HL-60/S4 treated with retinoic acid at 250 ng/mL for 4 days and 3 days (cell line): Measurements from ENCODE around the gene TP73.

Experiments used
- in situ Hi-C: fragments of 300-500 bp; cut with MboI; formaldehyde crosslinking; loops from 2 replicates; pipeline ENCODE4 v1.7.0; 2022; ENCODE audit warnings: low sequenced_read_pairs

The TP73 gene

DNA sequence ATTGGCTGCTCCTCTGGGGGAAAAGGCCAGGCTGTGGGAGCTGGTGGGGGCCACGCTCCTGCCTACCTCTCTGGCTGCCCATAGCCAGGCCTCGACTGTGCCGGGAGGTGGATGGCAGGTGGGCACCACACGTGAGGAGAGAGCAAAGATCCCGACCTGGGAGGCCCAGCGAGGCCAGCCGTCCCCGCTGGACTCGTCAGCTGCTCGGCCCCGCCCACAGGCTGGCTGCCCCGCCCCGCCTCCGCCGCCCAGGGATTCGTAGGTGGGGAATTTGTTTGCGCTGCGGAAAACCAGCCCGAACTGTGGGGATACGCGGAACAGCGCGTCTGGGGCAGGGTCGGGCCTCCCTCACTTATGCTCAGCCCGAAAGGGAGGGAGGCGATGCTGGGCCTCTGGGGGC, 31.7 kb downstream of the TP73 start:
- in situ Hi-C loops = no loop called here

DNA sequence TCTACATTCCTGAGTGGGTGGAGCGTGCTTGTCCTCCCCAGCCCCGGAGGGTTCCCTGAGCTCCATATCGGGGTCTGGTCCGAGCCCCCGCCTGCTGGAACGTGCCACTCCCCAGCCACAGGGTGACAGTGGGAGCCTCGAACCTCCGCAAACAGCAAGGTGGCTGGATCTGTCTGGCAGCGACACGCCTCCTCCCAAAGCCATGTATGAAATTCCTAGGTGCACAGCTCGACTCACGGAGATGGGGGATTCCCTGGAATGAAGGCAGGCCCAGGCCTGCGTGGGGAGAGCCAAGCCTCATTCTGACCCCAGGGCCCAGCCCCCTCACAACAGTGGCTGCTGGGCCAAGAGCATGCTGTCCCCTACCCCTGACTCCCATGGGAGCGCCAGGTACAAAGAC, 32.9 kb downstream of the TP73 start:
- in situ Hi-C loops = no loop called here

DNA sequence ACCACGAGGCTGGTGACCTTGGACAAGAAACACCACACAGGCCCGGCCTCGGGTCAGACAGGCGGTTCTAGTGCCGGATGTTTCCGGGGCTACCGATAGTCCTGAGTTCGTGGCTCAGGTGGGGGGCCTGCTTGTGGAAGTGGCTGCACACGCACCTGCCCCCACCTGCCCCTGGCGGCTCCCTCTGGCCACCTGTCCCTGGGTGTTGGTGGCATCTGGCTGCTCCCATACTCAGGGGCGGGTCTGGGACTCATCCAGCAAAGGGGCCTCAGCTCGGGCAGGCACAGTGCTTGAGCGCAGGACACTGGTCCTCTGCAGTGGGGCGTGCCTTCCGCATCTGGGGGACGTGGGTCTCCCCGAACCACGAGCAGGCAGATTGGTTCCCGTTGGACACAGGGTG, 33.6 kb downstream of the TP73 start:
- in situ Hi-C loops = no loop called here

DNA sequence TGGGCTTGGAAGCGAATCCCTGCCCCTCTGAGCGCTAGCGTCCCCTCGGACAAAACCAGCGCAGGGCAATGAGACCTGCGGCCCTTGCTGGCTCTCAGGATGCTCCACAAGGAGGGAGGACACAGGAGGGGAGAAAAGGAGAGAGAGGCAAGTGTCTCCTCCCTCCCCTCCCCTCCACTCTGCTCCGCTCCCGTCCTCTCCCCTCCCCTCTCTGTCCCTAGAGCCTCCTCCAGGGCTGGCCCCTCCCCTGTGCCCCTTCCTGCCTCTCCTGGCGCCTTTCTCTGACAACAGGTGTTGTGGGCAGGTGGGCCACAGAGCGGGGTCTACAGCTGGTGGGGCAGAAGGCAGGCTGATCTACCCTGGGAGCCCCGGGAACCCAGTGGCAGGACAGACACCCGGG, 35.2 kb downstream of the TP73 start:
- in situ Hi-C loops = no loop called here

DNA sequence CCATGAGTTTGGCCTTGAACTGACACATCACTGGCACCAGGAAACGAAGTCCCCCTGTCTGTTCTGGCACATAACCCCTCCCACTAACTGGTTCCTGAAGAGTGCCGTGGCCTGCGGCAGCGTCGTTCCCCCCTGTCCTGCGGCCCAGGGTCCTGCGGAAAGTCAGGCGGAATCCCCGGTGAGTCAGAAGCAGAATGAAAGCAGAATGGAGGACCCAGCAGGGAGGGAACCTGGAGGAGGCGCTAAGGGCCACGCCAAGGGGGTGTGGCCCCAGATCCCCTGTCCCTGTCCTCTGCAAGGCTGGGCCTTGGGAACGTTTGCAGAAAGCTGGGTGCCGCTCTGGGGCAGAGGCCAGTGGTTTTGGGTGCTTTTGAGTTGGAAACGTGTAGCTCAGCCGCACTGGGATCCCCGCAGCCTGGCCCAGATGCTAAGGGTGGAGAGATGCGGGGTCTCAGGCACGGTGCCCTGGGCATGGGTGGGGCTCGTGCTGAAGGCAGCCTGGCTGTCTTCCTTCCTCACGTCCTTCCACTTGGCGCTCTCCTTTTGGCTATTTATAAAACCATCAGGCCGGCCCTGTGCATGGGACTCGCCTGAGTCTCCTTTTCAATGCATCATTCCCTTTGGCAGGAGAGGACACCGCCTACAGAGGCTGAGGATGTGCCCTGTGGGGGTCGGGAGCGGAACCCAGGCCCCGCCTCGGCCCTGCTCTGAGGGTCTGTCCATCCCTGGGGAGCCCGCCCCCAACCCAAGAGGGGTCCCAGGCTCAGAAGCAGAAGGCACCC, 36.2 kb downstream of the TP73 start:
- in situ Hi-C loops = no loop called here

DNA sequence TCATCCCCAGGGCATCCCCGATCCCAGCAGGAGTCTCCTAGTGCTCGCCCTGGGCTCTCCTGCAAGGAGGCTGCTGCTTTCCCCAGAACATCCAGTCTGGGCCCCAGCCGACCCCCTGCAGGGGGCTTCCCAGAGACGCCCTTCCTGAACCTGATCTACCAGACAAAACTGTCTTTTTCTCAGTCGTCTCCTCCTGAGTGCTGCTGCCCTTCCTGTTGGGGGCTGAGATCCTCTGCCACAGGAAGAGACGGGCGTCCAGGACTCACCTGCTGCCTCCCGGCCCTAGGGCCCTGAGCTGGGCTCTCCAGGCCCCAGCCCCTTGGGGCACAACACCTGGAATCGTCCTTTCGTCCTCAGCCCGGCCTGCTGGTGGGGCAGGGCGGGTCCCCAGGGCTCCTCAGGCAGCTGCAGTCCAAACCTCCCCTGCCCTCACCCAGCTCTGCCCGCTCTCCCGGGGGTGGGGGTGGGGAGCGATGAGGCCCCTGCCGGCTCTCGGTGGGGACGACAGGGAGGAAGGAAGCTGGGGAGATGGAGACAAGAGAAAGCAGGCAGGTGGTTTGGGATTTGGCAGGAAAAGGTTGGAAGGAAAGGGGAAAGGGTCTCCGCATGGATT, 36.9 kb downstream of the TP73 start:
- in situ Hi-C loops = no loop called here

DNA sequence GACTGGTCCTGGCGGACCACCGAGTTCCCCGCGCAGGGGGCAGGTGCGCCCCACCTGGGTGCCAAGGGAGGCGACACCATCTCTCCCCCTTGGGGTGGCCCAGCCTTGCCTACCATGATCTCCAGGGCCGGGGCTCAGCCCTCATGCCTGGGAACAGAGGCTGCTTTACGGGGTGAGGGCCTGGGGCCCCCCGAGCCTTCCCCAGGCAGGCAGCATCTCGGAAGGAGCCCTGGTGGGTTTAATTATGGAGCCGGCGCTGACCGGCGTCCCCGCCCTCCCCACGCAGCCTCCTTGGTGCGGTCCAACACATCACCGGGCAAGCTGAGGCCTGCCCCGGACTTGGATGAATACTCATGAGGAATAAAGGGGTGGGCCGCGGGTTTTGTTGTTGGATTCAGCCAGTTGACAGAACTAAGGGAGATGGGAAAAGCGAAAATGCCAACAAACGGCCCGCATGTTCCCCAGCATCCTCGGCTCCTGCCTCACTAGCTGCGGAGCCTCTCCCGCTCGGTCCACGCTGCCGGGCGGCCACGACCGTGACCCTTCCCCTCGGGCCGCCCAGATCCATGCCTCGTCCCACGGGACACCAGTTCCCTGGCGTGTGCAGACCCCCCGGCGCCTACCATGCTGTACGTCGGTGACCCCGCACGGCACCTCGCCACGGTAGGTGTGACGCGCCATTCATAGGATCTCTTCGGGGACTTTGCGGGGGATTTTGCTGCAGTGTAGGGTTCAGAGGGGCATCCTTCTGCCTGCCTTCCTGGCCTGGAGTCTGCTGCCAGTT, 38.2 kb downstream of the TP73 start:
- in situ Hi-C loops = no loop called here

DNA sequence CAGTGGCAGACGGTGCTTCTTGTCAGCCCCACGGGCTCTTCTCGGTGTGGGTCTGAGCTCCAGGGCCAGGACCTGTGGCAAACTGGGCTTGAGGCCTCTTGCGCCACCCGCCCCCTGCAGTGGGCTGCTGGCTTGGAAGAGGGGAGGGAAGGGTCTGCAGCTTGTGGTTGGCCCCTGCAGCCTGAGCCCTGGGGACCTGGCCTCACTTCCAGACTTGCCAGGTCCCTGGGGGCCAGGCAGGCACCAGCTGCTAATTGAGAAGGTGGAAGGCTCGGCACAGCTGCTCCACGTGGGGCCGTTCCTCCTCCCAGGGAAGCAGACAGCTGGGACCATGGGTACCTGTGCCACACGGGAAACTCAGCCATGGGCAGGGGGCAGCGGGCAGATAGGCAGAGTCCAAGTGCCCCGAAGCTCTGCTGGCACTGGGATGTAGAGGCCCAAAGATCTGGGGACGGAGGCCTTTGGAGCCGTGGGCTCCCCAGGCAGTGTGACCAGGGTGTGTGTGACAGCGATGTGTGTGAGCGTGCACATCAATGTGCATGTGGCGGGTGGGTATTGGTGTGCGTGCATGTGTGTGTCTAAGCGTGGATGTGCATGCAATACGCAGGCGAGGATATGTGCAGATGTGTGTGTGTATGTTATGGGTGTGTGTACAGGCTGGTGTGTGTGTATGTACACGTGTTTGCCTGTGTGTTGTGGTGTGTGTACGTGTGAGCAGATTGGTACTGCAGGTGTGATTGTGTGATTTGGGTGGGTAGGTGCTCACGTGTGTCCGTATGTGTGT, 39.3 kb downstream of the TP73 start:
- in situ Hi-C loops = no loop called here

DNA sequence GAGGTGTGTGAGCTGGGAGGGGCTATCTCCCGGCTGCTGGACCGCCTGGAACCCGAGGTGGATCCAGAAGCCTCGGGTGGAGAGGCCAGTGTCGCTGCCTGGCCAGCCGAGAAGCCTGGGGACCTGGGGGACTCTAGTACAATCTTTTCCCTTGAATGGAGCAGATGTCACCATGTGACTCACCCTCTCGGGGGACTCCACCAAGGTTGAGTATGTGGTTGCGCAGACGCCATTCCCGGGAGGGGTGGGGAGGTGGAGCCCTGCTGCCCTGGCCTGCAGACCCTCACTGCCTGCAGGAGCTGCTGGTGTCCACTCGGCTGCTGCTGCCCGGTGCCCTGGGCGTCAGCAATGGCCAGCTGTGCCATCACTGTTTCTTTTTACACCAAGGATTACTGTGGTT, 40.3 kb downstream of the TP73 start:
- in situ Hi-C loops = no loop called here

DNA sequence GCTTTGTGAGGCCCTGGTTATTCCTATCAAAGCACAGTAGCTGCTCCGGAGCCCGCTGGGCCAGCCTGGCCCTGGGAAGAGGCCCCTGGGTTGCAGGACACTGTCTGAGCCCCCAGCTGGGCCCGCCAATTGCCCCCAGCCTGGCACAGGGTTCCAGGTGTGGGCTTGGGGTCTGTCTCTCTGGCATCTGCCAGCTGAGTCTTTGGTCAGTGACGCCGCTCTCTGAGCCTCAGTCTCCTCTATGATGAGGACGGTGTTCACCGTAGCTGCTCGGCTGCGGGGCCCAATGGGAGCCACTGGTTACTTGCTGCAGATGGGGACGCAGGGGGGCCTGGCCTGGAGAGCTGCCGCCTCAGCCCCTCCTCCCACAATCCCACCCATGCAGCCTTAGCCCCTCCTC, 41.0 kb downstream of the TP73 start:
- in situ Hi-C loops = no loop called here

DNA sequence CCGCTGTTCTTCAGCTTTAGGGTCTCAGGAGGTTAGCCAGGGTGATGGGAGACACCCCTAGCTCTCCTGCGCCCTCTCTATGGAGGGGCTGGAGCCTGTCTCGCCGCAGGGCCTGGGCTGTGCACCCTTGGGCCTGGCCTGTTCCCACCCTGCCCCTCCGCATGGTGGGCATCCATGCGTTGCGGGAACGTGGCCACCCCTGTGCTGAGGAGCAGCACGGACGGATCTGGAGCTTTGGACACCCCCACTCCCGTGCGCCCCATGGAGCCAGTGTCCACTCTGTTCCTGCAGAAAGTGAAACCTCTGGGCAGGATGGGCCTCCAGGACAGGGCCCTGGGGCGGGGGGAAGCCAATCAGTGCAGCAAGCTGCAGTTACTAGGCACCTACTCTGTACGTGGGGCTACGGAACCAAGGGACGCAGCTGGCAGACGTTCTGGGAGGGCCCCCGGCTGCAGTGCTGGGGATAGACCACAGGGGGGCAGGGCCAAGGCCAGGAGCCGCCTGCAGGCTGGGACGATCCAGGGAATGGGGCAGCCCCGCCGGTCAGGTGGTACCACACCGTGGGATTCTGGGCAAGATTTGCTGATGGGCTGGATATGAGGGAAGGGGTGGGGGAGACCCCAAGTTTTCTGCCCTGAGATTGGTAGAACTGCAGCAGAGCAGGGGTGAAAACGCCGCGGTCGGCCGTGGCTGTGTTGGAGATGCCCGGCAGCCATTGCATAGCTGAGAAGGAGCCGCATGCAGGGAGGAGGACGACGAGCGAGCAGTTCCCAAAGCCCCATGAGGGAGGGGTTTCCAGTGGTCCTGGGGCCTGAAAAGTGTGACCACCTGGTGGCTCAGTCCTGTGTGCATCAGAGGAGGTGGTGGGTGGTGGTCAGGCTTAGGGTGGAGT, 43.3 kb downstream of the TP73 start:
- in situ Hi-C loops = no loop called here

DNA sequence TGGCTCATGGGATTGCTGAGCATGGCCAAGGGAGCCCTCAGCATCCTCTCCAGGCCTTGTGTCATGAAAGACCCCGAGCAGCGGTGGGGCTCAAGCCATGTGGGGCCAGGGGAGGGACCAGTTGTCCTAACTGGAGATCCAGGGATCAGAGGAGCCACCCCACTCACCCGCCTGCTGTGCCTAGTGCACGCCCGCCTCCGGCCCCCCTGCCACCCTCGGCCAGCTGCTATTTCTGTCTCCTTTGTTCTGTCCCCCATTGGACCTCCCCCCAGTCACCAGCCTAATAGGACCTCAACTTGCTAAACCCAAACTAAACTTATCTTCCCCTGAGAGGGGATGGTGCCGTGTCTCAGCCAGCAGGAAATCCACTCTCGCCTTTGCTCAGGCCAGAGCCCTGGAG, 44.4 kb downstream of the TP73 start:
- in situ Hi-C loops = no loop called here

DNA sequence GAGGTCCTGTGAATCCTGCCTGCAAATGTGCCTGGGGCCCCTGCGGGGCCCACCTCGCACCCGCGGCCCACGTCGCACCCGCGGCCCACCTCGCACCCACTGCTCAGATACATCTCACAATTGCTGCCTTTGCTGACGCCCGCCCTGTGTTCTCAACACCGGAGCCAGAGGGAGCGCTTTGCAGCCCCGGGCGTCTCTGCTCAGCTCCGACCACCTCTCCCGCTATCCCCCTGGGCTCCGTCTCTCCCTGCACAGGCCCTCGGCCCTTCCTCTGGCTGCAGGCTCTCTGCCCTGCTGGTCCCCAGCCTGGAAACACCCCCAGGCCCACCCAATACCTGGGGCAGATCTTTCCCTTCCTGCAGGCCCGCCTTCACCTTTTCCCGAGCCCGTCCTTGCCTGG, 44.8 kb downstream of the TP73 start:
- in situ Hi-C loops = no loop called here

DNA sequence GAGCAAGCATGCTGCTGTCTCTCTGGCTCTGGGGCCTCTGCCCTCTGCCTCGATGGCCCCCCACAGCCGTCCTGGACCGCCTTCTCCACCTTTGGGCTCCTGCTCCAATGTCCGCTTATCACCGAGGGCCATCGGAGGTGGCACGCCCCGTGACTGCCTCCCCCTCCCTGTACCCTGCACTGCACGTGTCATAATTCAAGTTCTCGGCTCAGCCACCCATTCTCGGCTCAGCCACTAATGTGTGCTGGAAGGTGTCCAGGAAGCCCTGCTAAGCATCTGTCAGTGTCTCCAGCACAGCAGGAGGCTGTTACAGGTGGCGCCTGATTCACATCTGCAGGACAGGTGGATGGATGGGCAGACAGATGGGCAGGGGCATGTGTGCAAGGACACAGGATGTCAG, 45.5 kb downstream of the TP73 start:
- in situ Hi-C loops = no loop called here

DNA sequence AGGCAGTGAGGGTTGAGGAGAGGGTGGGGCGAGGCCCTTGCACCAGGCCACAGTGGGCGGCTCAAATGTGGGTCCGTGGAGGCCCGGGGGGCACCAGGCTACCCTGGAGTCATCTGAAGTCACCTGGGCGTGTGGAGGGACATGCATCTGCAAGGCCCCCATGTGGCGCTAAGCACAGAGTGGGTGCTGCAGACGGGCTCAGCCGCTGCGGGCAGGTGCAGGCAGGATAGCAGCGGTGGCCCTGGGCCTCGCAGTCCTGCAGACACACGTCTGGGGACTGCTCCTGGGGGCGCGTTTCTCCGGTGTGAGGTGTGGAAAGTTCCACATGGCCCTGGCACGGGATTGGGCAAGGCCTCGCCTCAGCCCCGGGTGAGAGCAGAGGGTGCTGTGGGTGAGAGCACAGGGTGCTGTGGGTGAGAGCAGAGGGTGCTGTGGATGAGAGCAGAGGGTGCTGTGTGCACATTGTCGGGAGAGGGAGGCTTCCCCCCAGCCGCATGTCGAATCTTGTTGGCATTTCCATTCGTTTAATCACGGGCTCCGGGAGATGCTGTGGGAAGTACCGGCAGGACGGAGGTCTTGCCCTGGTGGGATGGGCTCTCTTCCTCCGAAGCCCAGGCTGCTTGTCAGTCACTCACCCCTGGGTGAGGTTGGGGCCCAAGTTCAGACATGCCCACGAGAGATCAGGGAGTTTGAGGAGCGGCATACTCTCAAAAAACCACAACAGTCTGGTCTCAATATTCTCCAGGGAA, 46.5 kb downstream of the TP73 start:
- in situ Hi-C loops = no loop called here

DNA sequence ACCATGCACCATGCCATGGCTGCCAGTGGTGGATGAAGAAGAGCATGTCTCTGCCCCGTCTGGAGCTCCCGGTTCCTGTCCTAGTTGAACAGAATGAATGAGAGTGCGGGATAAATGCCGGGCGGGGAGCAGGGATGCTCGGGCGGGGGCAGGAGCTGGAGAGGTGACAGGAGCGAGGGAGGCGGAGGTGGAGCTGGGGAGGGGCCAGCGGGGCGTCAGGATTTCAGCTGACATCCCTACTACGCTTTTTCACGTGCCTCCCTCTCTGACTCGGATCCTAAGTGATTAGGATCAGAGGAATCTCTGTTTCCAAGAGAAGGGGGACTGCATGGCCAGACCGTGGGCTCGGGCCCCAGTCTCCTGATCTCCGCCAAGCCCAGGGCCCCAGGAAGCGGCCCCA, 47.3 kb downstream of the TP73 start:
- in situ Hi-C loops = no loop called here

DNA sequence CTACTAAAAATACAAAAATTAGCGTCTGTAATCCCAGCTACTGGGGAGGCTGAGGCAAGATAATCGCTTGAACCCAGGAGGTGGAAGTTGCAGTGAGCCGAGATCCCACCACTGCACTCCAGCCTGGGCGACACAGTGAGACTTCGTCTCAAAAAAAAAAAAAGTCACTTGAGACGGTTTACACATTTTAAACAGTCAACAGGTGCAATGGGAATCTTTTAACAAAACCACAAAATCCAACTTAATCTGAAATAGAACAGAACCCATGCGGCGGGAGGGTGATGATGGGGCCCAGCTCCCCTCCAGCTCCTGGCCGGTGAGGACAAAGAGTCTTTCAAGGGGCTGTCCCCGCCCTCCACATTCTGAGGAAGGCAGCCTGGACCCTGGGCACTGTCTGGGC, 48.3 kb downstream of the TP73 start:
- in situ Hi-C loops = no loop called here

DNA sequence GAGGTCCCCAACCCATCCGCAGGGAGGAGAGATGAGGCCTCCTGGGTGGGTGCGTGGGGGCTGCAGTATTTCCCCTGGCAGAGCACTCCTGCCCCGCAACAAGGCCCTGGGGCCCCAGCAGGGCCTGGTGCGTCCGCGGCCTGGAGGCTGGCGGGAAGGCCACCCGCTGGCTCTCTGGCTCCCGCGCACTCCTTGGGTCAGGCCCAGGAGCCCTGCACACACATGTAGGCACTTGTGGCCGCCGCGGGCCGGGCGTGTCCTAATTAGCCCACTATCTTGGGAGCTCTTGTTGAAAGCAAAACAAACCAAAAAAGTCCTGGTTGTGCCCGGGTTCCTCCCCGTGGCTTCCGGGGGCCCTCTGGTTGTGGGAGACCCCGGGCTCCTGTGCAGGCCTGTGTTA, 50.2 kb downstream of the TP73 start:
- in situ Hi-C loops = no loop called here

DNA sequence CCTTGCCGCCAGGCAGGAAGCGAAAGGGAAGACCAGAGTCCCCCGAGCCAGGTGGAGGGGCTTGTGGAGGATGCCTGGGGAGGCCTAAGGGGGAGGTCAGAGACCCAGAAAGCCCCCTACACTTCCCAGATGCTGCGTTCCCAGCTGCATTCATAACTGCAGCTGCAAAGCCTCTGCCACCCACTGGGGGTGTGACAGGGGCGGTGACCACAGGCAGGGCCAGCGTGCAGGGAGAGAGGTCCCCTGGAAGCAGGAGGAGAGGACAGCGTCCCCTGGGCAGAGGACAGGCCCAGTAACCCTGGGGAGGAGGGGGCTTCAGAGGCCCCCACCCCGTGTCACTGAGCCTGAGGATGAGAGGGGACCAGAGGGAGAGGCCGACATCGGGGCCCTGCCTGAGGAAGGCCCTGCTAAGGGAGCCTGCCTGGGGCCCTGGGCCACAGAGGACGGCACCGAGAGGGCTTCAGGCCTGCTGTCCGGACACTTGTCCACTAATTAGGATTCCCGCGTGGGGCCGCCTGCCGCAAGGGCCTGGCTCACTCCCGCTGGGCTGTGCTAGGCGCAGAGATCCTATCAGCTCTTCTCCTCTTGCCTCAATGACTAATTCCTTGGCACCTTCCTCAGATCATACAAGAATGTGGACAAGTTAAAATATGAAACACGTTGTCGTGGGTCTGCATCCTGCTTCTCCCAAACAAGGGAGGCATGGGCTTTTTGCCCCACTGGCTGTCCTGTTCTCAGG, 50.8 kb downstream of the TP73 start:
- in situ Hi-C loops = no loop called here
